ENCODE measurements around the gene FABP7.

DNA sequence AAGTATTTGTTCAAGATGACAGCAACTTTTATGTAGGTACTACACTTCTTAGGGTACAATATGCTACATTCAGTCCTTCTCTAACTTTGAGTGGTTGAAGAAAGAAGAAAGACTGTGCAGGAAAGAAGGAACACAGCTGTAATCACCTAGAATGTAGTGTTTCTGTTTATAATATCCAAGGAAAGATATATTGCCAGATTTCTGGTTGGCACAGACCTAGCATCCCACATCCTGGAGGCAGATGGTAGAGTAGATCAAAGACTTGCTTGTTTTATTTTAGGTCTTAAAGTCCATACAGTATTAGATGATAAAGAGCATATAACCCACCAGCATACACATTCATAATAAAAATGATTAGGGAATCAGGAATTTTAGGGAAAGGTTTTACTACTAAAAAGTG, 13.3 kb upstream of the FABP7 start:
- TF ChIP-seq, protein P1, sequence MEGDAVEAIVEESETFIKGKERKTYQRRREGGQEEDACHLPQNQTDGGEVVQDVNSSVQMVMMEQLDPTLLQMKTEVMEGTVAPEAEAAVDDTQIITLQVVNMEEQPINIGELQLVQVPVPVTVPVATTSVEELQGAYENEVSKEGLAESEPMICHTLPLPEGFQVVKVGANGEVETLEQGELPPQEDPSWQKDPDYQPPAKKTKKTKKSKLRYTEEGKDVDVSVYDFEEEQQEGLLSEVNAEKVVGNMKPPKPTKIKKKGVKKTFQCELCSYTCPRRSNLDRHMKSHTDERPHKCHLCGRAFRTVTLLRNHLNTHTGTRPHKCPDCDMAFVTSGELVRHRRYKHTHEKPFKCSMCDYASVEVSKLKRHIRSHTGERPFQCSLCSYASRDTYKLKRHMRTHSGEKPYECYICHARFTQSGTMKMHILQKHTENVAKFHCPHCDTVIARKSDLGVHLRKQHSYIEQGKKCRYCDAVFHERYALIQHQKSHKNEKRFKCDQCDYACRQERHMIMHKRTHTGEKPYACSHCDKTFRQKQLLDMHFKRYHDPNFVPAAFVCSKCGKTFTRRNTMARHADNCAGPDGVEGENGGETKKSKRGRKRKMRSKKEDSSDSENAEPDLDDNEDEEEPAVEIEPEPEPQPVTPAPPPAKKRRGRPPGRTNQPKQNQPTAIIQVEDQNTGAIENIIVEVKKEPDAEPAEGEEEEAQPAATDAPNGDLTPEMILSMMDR (conservative IDR thresholded peaks at IDR 0.05; ENCODE audit: low read depth, low read length) = no peak
- TF ChIP-seq EZH2 (IDR thresholded peaks at IDR 0.05; ENCODE audit: borderline replicate concordance, low read depth, low read length, poor library complexity, severe bottlenecking) = no peak
